Renal cortex interstitium (tissue), 11 donors: ENCODE measurements around the gene CARD19. TPM values are rescaled to one million over a fixed set of nuclear protein-coding genes. Genes with fewer than 3 reads are reported as not detected.

Experiments
- DNase-seq, 11 donors: peaks; one replicate each; pipeline ENCODE4 v3.0.0-alpha.2; 2013; ENCODE audit warnings: low read depth in 9 of 11, low spot score in 4 of 11; ENCODE audit errors: extremely low read depth in 1 of 11
- polyA plus RNA-seq, 3 donors: library from polyadenylated mRNA; unstranded; fragments of 120-200 nt; gene quantifications; one replicate each; pipeline ENCODE4 v1.2.1, GENCODE V29; 2013; ENCODE audit not compliant: insufficient read length in 3 of 3

CARD19 gene
- polyA plus RNA-seq, 3 donors: 17.5 to 26.2 (median 22.5) TPM

- DNase-seq: no peak
Observed at GRCh38 chr9:93161786-93162562, 66.0 kb downstream of the CARD19 start.

Other genes with a start within 250 kb of the CARD19 start
- 10 to 100 TPM in 1 of 3 donors, 1 to 10 TPM in 2; 7.1 to 10.2 (median 9.0) TPM for gene ZNF484, start 218.2 kb upstream of the CARD19 start, polyA plus RNA-seq
- gene FGD3, start 148.7 kb upstream of the CARD19 start, polyA plus RNA-seq: 1 to 10 TPM; 3.3 to 5.8 (median 5.3) TPM
- 10 to 100 TPM in 1 of 3 donors, 1 to 10 TPM in 2; 8.4 to 11.4 (median 8.7) TPM for gene SUSD3, start 37.5 kb upstream of the CARD19 start, polyA plus RNA-seq
- 10 to 100 TPM; 35.2 to 49.1 (median 46.8) TPM for gene NINJ1, start 38.0 kb downstream of the CARD19 start, polyA plus RNA-seq
- gene WNK2, start 87.9 kb downstream of the CARD19 start, polyA plus RNA-seq: 10 to 100 TPM; 24.8 to 34.0 (median 29.0) TPM